T-cell (primary cell): Measurements from ENCODE around the gene ABLIM1. TPM values are rescaled to one million over a fixed set of nuclear protein-coding genes. Genes with fewer than 3 reads are reported as not detected.

Experiments
- ATAC-seq, 4 experiments: fragments of 200-7000 bp in 3 of 4; fragments of 150-1000 bp in 1 of 4; cut with Tn5 transposase; replicated peaks in 1 of 4; 1 replicate in 3 of 4; 2 replicates in 1 of 4; pipeline ENCODE4 v1.10.0; 2021; ENCODE audit warnings: moderate library complexity in 3 of 4, mild to moderate bottlenecking in 2 of 4, moderate number of reproducible peaks in 1 of 4
- CTCF ChIA-PET, 2 donors: fragments of 300-600 bp; sonication (Branson Sonifier 250); formaldehyde crosslinking; loops; one replicate each; lab custom pipeline; 2022; ENCODE audit warnings: antibody characterized with exemption in 2 of 2; lab: Charles Lee
- POLR2A ChIA-PET, 2 donors: fragments of 300-600 bp; sonication (Branson Sonifier 250); formaldehyde crosslinking; loops; one replicate each; lab custom pipeline; 2022; ENCODE audit warnings: antibody characterized with exemption in 2 of 2; lab: Charles Lee
- DNase-seq, 35 experiments: peaks; one replicate each; pipeline versions ENCODE4 v3.0.0 to v3.0.0-alpha.2; 2013 to 2023
- H3K27ac ChIP-seq: one replicate; pipeline ENCODE4 v1.5.1; 2013; ENCODE audit warnings: low read length
- H3K27me3 ChIP-seq, 2 experiments: replicated peaks in 1 of 2; 1 replicate in 1 of 2; 2 replicates in 1 of 2; pipeline versions ENCODE4 v1.6.1 to v1.7.0; 2013; ENCODE audit warnings: low read length in 1 of 2, mixed read lengths in 1 of 2; ENCODE audit not compliant: control insufficient read depth in 2 of 2, insufficient read depth in 2 of 2; ENCODE audit errors: extremely low read depth in 1 of 2
- H3K36me3 ChIP-seq, 2 donors: 1 replicate in 1 of 2; 2 replicates in 1 of 2; pipeline versions ENCODE4 v1.6.1 to v1.7.0; 2013; ENCODE audit warnings: low read length in 1 of 2; ENCODE audit not compliant: control insufficient read depth in 2 of 2, insufficient read depth in 1 of 2; ENCODE audit errors: extremely low read depth in 1 of 2
- H3K4me1 ChIP-seq, 2 experiments: 1 replicate in 1 of 2; 2 replicates in 1 of 2; pipeline versions ENCODE4 v1.6.1 to v1.7.0; 2013; ENCODE audit warnings: low read length in 2 of 2, mixed read lengths in 1 of 2; ENCODE audit not compliant: insufficient read depth in 2 of 2, control insufficient read depth in 1 of 2; ENCODE audit errors: extremely low read depth in 1 of 2
- H3K4me3 ChIP-seq, 2 donors: 1 replicate in 1 of 2; 2 replicates in 1 of 2; pipeline versions ENCODE4 v1.5.1 to v1.7.0; 2013; ENCODE audit warnings: mild to moderate bottlenecking in 2 of 2, low read length in 1 of 2, moderate library complexity in 1 of 2; ENCODE audit not compliant: control insufficient read depth in 1 of 2; ENCODE audit errors: extremely low read depth in 1 of 2
- H3K9me3 ChIP-seq: 2 replicates; pipeline ENCODE4 v1.7.0; 2013
- H3K27ac Mint-ChIP-seq, 2 donors: one replicate each; pipeline ENCODE4 v1.8.0; 2020 to 2021; ENCODE audit warnings: mild to moderate bottlenecking in 2 of 2, mixed read lengths in 2 of 2
- H3K27me3 Mint-ChIP-seq, 2 donors: one replicate each; pipeline ENCODE4 v1.8.0; 2021 to 2022; ENCODE audit warnings: mixed read lengths in 2 of 2
- H3K36me3 Mint-ChIP-seq: one replicate; pipeline ENCODE4 v1.8.0; 2021; ENCODE audit warnings: mixed read lengths
- H3K4me1 Mint-ChIP-seq, 3 donors: one replicate each; pipeline ENCODE4 v1.8.0; 2020 to 2022; ENCODE audit warnings: mixed read lengths in 3 of 3, mild to moderate bottlenecking in 1 of 3
- H3K4me3 Mint-ChIP-seq, 3 donors: one replicate each; pipeline ENCODE4 v1.8.0; 2020 to 2022; ENCODE audit warnings: mild to moderate bottlenecking in 3 of 3, mixed read lengths in 3 of 3, moderate library complexity in 3 of 3
- H3K9me3 Mint-ChIP-seq, 3 donors: one replicate each; pipeline ENCODE4 v1.8.0; 2020 to 2022; ENCODE audit warnings: mixed read lengths in 3 of 3
- WGBS: methylation state at CpG from one replicate; pipeline ENCODE4 v1.1.5; 2013; ENCODE audit warnings: missing lambda C conversion rate; ENCODE audit not compliant: insufficient coverage; 5-methylcytosine and 5-hydroxymethylcytosine counted together
- total RNA-seq, 35 experiments: library from RNA in 6 of 35; stranded (reverse) in 6 of 35; fragments of 120-200 nt in 1 of 35; gene quantifications; one replicate each; pipeline versions ENCODE4 v1.2.1 to v1.2.4 and lab custom pipeline; 2013 to 2026

ABLIM1 gene
- total RNA-seq, 5 donors from 2014 or later (not counting 1 experiment from before 2014, with no cell fraction given): 212 to 311 (median 266) TPM

DNA sequence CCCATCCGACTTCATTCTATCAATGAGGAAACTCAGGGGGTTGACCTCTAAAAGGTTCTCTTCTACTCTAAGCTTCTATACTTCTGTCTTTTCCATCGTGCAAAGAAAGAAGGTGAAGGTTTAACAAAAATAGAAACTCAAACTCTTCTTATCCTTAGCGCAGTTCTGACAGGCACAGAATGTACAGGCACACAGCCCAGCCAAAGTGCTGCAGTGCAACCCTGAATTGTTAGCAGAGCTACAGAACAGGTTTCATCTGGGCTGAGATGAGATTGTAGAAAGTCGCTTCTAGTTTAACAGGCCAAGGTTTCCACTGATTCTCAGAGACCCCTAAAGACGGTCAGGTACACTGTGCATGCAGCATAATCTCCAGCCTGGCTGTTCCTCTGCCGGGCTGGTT is 174.5 kb downstream of the ABLIM1 start:
- no peak overlapping the region for H3K4me3 ChIP-seq
- H3K36me3 ChIP-seq: peaks cover 16 to 84% of the 10 kb centered on the region in 2 donors
- H3K27ac ChIP-seq: no peak overlapping the region
- ChIA-PET POLR2A (no interaction called here), CTCF (interaction anchor here in 1 of 2 donors (0.7 kb wide), 1 partner anchor 12 kb away, joined by 3 read pairs; no protein-coding TSS in a partner anchor)
- peaks cover 80% of the 10 kb centered on the region for H3K36me3 Mint-ChIP-seq
- ATAC-seq (peak in 1 of 4 experiments; percentile 17), DNase-seq (no peak)
- 92% methylated on average over 2 of the region's 6 CpGs for WGBS
- peak overlapping the region in 1 of 2 donors; percentile 55 for H3K27ac Mint-ChIP-seq
- H3K27me3 Mint-ChIP-seq: no peaks in the 10 kb centered on the region
- H3K27me3 ChIP-seq: no peaks in the 10 kb centered on the region
- H3K9me3 Mint-ChIP-seq: no peaks in the 10 kb centered on the region
- no peaks in the 10 kb centered on the region for H3K9me3 ChIP-seq
- peaks cover 0 to 7% of the 10 kb centered on the region in 2 experiments for H3K4me1 ChIP-seq
- H3K4me1 Mint-ChIP-seq: peaks cover 75 to 84% (median 79%) of the 10 kb centered on the region in 3 donors
- H3K4me3 Mint-ChIP-seq: no peak overlapping the region

DNA sequence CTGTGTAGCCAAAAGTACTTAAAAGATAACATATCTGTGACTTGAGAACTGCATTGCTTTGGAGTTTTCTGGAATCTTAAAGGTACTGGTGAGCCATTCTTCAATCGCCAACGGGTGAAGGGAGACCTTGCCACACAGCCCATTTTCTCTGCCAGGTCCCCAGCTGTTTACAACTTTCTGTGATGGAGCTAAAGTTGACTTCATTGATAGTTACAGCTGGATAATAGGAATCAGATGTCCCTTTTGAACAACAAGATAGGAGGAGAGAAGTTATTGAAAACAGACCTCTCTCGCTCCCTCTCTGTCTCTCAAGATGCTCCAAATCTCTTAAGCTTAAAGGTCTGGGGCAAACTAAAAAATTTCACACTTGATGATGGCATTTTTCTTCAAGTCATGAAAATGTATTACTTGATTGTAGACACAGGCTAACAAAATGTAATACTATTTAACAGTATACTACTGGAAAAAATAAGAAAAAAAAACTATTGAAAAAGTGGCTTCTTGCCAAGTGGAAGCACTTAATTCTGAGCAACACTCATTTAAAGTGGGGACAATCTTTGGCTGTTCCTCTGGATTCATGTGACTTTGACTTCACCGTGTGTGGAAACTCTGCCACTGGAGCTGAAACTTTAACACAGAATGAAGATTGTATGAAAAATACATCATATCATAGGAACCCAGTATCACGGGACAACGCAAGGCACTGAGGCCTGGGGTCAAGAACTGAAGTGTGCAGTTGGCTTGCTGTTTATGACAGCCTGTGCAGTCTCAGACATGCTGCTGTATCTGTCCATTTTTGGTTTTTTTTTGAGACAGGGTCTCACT is 175.4 kb downstream of the ABLIM1 start:
- H3K9me3 ChIP-seq: no peaks in the 10 kb centered on the region
- ATAC-seq (no peak), DNase-seq (no peak)
- H3K27ac ChIP-seq: no peak overlapping the region
- ChIA-PET CTCF (interaction anchor here in 1 of 2 donors (0.6 to 0.9 kb wide), 2 partner anchors 13 to 143 kb away, joined by 3 to 4 read pairs; no protein-coding TSS in a partner anchor), POLR2A (interaction anchor here in 1 of 2 donors (0.6 kb wide), 1 partner anchor 299 kb away, joined by 4 read pairs; no protein-coding TSS in a partner anchor)
- H3K4me1 ChIP-seq: peaks cover 1 to 6% of the 10 kb centered on the region in 2 experiments
- H3K27ac Mint-ChIP-seq: peak overlapping the region in 1 of 2 donors; percentile 55
- no peaks in the 10 kb centered on the region for H3K9me3 Mint-ChIP-seq
- H3K27me3 ChIP-seq: no peaks in the 10 kb centered on the region
- 100% methylated on average over 3 of the region's 6 CpGs for WGBS
- peaks cover 73 to 80% (median 77%) of the 10 kb centered on the region in 3 donors for H3K4me1 Mint-ChIP-seq
- no peak overlapping the region for H3K4me3 ChIP-seq
- H3K36me3 ChIP-seq: peaks cover 16 to 79% of the 10 kb centered on the region in 2 donors
- H3K4me3 Mint-ChIP-seq: no peak overlapping the region
- no peaks in the 10 kb centered on the region for H3K27me3 Mint-ChIP-seq
- H3K36me3 Mint-ChIP-seq: peaks cover 78% of the 10 kb centered on the region

DNA sequence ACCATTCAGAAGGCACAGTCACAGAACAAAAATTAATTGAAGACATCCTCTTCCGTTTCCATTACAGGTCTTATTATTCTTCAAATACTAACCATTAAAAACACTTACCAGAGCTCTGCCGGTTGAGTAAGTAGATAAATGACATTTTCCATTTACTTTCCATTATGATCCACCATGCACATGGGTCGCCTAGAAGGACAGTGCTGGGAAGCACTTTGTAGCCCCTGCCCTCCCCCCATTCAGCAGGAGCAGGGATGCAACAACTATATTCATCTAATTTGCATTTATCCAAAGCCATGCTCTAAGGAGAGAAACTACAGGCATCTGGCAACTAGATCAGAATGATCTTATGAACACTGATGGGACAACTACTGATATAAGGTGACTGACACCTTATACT is 177.0 kb downstream of the ABLIM1 start:
- H3K4me1 Mint-ChIP-seq: peaks cover 77 to 80% (median 80%) of the 10 kb centered on the region in 3 donors
- H3K27me3 ChIP-seq: no peaks in the 10 kb centered on the region
- H3K36me3 ChIP-seq: peaks cover 16 to 64% of the 10 kb centered on the region in 2 donors
- no peaks in the 10 kb centered on the region for H3K9me3 Mint-ChIP-seq
- no peak overlapping the region for H3K27ac ChIP-seq
- H3K4me1 ChIP-seq: peaks cover 7% of the 10 kb centered on the region in 2 experiments
- WGBS: 100% methylated on average over 1 of the region's 3 CpGs
- no peak for ATAC-seq
- peaks cover 63% of the 10 kb centered on the region for H3K36me3 Mint-ChIP-seq
- H3K9me3 ChIP-seq: no peaks in the 10 kb centered on the region
- peak overlapping the region in 1 of 3 donors; percentile 43 for H3K4me3 Mint-ChIP-seq
- H3K4me3 ChIP-seq: no peak overlapping the region
- CTCF ChIA-PET: no interaction called here
- H3K27me3 Mint-ChIP-seq: no peaks in the 10 kb centered on the region
- peak overlapping the region; percentile 42 to 79 for H3K27ac Mint-ChIP-seq
- POLR2A ChIA-PET: interaction anchor here in 1 of 2 donors (0.6 kb wide), 1 partner anchor 13 kb away, joined by 3 read pairs; no protein-coding TSS in a partner anchor
- DNase-seq: no peak

DNA sequence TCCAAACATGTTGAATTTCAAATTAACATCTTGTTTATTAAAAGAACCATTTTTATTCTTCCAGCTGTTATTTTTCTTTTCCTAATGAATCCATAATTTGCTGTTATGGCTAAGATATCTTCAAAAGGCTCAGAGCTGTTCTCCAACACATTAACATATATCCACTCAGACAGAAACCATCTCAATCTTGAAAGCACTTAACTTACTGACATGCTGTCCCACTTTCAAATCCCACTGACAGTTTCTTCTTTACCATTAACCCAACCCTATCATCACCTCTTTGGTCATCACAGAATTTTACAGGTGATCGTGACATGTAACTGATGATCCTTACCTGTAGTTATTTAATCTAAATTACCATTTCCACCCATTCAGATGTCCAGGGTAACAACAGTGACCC is 178.2 kb downstream of the ABLIM1 start:
- no peak overlapping the region for H3K4me3 Mint-ChIP-seq
- H3K27me3 ChIP-seq: no peaks in the 10 kb centered on the region
- DNase-seq (no peak), ATAC-seq (no peak)
- H3K4me3 ChIP-seq: no peak overlapping the region
- no peak overlapping the region for H3K27ac ChIP-seq
- H3K27me3 Mint-ChIP-seq: no peaks in the 10 kb centered on the region
- ChIA-PET CTCF (interaction anchor here in 1 of 2 donors (0.5 kb wide), 1 partner anchor 19 kb away, joined by 3 read pairs; no protein-coding TSS in a partner anchor), POLR2A (no interaction called here)
- no CpG with 5 or more reads among the region's 1 CpG for WGBS
- no peaks in the 10 kb centered on the region for H3K9me3 ChIP-seq
- H3K36me3 ChIP-seq: peaks cover 11 to 55% of the 10 kb centered on the region in 2 donors
- peak overlapping the region; percentile 62 to 79 for H3K27ac Mint-ChIP-seq
- H3K36me3 Mint-ChIP-seq: peaks cover 51% of the 10 kb centered on the region
- H3K4me1 Mint-ChIP-seq: peaks cover 81 to 84% (median 82%) of the 10 kb centered on the region in 3 donors
- H3K4me1 ChIP-seq: peaks cover 7 to 10% of the 10 kb centered on the region in 2 experiments
- no peaks in the 10 kb centered on the region for H3K9me3 Mint-ChIP-seq

DNA sequence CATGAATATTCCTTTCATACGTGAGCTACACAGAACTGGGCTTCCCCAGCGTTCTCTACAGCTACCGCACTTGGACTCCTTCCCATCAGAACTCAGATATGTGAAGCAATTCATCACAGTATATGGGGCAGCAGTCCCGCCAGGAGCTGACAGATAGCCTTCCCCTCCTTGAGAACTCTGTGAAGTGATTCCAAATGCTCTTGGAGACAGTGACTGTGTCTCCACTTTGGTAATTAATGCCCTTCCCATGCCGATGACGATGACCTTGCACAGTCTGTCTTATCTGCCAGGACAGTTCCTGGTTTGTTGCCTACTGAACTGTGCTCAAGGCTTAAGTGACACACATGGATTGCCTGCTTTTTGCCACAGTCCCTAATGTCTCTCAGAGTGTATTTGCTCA is 178.8 kb downstream of the ABLIM1 start:
- H3K4me3 ChIP-seq: no peak overlapping the region
- no peak overlapping the region for H3K27ac ChIP-seq
- peaks cover 7 to 52% of the 10 kb centered on the region in 2 donors for H3K36me3 ChIP-seq
- no peak overlapping the region for H3K4me3 Mint-ChIP-seq
- H3K9me3 Mint-ChIP-seq: no peaks in the 10 kb centered on the region
- ATAC-seq: no peak
- CTCF ChIA-PET: interaction anchor here (0.6 kb wide), 2 partner anchors 35 to 219 kb away, joined by 3 to 9 read pairs; no protein-coding TSS in a partner anchor
- H3K27me3 Mint-ChIP-seq: no peaks in the 10 kb centered on the region
- peaks cover 46% of the 10 kb centered on the region for H3K36me3 Mint-ChIP-seq
- peaks cover 7 to 10% of the 10 kb centered on the region in 2 experiments for H3K4me1 ChIP-seq
- H3K9me3 ChIP-seq: no peaks in the 10 kb centered on the region
- peaks cover 82 to 83% (median 83%) of the 10 kb centered on the region in 3 donors for H3K4me1 Mint-ChIP-seq
- peak overlapping the region; percentile 55 to 84 for H3K27ac Mint-ChIP-seq
- DNase-seq: no peak
- POLR2A ChIA-PET: interaction anchor here in 1 of 2 donors (0.6 kb wide), 1 partner anchor 137 kb away, joined by 3 read pairs; no protein-coding TSS in a partner anchor
- no peaks in the 10 kb centered on the region for H3K27me3 ChIP-seq
- WGBS: 85% methylated on average over 5 of the region's 6 CpGs

DNA sequence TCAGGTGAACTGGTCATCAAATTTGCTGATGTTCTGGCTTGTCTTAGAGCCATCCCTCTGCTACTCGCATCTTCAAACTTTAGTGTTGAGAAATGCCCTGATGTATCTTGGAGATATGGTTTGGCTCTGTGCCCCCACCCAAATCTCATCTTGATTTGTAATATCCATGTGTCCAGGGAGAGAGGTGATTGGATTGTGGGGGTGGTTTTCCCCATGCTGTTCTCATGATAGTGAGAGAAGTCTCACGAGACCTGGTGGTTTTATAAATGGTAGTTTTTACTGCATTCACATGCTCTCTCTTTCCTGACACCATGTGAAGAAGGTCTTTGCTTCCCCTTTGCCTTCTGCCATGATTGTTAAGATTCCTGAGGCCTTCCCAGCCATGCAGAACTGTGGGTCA is 179.8 kb downstream of the ABLIM1 start:
- Histone ChIP-seq H3K36me3 (peaks cover 0 to 46% of the 10 kb centered on the region in 2 donors), H3K4me3 (no peak overlapping the region), H3K27me3 (no peaks in the 10 kb centered on the region), H3K9me3 (no peaks in the 10 kb centered on the region), H3K4me1 (peaks cover 7 to 10% of the 10 kb centered on the region in 2 experiments), H3K27ac (no peak overlapping the region)
- Mint-ChIP-seq H3K36me3 (peaks cover 37% of the 10 kb centered on the region), H3K27me3 (no peaks in the 10 kb centered on the region), H3K4me3 (no peak overlapping the region), H3K9me3 (no peaks in the 10 kb centered on the region), H3K4me1 (peaks cover 78 to 79% (median 78%) of the 10 kb centered on the region in 3 donors), H3K27ac (peak overlapping the region; percentile 51 to 84)
- CTCF ChIA-PET: no interaction called here
- ATAC-seq (no peak), DNase-seq (no peak)
- POLR2A ChIA-PET: no interaction called here
- no CpG with 5 or more reads among the region's 2 CpGs for WGBS
